A673 (cell line): ENCODE results near the gene IGFBP5. TPM values are rescaled to one million over a fixed set of nuclear protein-coding genes. Genes with fewer than 3 reads are reported as not detected.

ENCODE experiments used
- BruUV-seq: library from RNA; stranded (reverse); fragments of 400-500 nt; replicated peaks from 2 replicates; lab custom pipeline; 2021; lab: Mats Ljungman, UMichigan
- CTCF ChIA-PET: fragments of 300-600 bp; sonication (Branson Sonifier 250); formaldehyde crosslinking; loops from one replicate; lab custom pipeline; 2022; ENCODE audit warnings: antibody characterized with exemption; lab: Charles Lee
- POLR2A ChIA-PET: fragments of 300-600 bp; sonication (Branson Sonifier 250); formaldehyde crosslinking; loops from one replicate; lab custom pipeline; 2022; ENCODE audit warnings: antibody characterized with exemption; ENCODE audit not compliant: low non-redundant PET; lab: Charles Lee
- DNase-seq: peaks from one replicate; pipeline ENCODE4 v3.0.0-alpha.2; 2015; ENCODE audit warnings: low spot score
- H3K27ac ChIP-seq: fragments of 200-600 bp; sonication (generic); 2 replicates; pipeline ENCODE4 v1.5.1; 2016; ENCODE audit warnings: mixed run types, low read depth, mild to moderate bottlenecking, mixed read lengths, antibody characterized with exemption, low read length; ENCODE audit not compliant: poor library complexity, severe bottlenecking
- H3K27me3 ChIP-seq: fragments of 200-600 bp; sonication (generic); replicated peaks from 2 replicates; pipeline ENCODE4 v1.6.1; 2017; ENCODE audit warnings: mixed run types, low read depth, mild to moderate bottlenecking, mixed read lengths, antibody characterized with exemption, low read length; ENCODE audit not compliant: insufficient read depth, poor library complexity
- H3K36me3 ChIP-seq: fragments of 200-600 bp; sonication (generic); 2 replicates; pipeline ENCODE4 v1.6.1; 2016; ENCODE audit warnings: mixed run types, mild to moderate bottlenecking, mixed read lengths, antibody characterized with exemption, low read length; ENCODE audit not compliant: insufficient read depth, poor library complexity, severe bottlenecking
- H3K4me1 ChIP-seq: fragments of 200-600 bp; sonication (generic); 2 replicates; pipeline ENCODE4 v1.6.1; 2017; ENCODE audit warnings: mixed run types, mild to moderate bottlenecking, mixed read lengths, antibody characterized with exemption, low read length; ENCODE audit not compliant: insufficient read depth, poor library complexity, severe bottlenecking
- H3K4me3 ChIP-seq: fragments of 200-600 bp; sonication (generic); 2 replicates; pipeline ENCODE4 v1.5.1; 2016; ENCODE audit warnings: low read depth, mixed run types, mild to moderate bottlenecking, mixed read lengths, low read length; ENCODE audit not compliant: poor library complexity, severe bottlenecking
- H3K9me3 ChIP-seq: fragments of 200-600 bp; sonication (generic); 2 replicates; pipeline ENCODE4 v1.6.1; 2016; ENCODE audit warnings: mixed run types, low read depth, mild to moderate bottlenecking, mixed read lengths, antibody characterized with exemption, low read length; ENCODE audit not compliant: poor library complexity, severe bottlenecking
- EZH2 ChIP-seq: fragments of 200-600 bp; sonication (generic); IDR thresholded peaks from 2 replicates; pipeline ENCODE4 v1.6.1; 2017; ENCODE audit warnings: borderline replicate concordance, low read depth, mild to moderate bottlenecking, mixed read lengths, antibody characterized with exemption, low read length; ENCODE audit not compliant: poor library complexity, severe bottlenecking
- intact Hi-C: fragments of 100-400 bp; cut with micrococcal nuclease; formaldehyde crosslinking; loops from one replicate; pipeline ENCODE4 v1.10.0; 2022; ENCODE audit not compliant: unreplicated experiment
- total RNA-seq: library from RNA; stranded (reverse); gene quantifications from 2 replicates; pipeline ENCODE4 v1.2.3, GENCODE V29; 2021
- TF ChIP-seq, protein P1 (sequence below): fragments of 300-800, 200-600 bp; sonication (generic); conservative IDR thresholded peaks from 2 replicates; pipeline ENCODE4 v1.5.1; 2017; ENCODE audit warnings: low read depth, mild to moderate bottlenecking, antibody characterized with exemption, low read length, moderate library complexity, mixed read lengths

IGFBP5 gene
- total RNA-seq, 1 experiment from 2014 or later, result 5.4 TPM

DNA sequence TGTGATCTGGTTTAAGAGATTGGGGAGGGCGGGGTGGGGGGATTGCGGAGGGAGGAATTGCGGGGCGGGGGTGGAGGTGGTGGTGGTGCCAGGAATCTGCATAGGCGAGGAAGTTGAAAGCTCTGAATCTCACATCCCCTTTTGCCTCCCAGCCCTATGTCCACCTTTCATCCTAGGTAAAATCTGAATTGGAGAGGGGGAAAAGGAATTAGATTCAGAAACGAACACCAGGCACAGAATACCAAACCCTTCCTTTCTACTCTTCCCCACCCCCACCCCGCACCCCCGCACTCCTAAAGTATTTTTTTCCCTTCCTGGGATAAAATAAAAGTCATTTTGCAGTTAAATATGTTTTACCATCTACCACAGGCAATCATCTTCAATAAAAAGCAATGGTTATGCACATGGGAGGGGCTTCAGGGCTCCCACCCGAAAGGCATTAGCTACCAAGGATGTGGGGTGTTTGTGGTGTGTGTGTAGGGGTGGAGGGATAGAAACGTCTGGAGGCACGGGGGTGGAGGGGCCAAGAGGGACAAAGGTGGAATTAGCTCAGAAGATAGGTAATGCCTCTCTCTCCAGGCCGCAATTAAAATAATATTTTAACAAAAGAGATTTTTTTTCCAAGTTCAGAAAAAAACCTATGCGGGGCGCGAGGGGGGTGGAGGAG is 1.8 kb downstream of the IGFBP5 start:
- no TSS peak for BruUV-seq
- TF ChIP-seq EZH2, result no peak
- TF ChIP-seq, protein P1, sequence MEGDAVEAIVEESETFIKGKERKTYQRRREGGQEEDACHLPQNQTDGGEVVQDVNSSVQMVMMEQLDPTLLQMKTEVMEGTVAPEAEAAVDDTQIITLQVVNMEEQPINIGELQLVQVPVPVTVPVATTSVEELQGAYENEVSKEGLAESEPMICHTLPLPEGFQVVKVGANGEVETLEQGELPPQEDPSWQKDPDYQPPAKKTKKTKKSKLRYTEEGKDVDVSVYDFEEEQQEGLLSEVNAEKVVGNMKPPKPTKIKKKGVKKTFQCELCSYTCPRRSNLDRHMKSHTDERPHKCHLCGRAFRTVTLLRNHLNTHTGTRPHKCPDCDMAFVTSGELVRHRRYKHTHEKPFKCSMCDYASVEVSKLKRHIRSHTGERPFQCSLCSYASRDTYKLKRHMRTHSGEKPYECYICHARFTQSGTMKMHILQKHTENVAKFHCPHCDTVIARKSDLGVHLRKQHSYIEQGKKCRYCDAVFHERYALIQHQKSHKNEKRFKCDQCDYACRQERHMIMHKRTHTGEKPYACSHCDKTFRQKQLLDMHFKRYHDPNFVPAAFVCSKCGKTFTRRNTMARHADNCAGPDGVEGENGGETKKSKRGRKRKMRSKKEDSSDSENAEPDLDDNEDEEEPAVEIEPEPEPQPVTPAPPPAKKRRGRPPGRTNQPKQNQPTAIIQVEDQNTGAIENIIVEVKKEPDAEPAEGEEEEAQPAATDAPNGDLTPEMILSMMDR, result no peak
- peak; percentile 33 for DNase-seq
- Histone ChIP-seq H3K4me1 (peaks cover 49% of the 10 kb centered on the region), H3K27me3 (no peaks in the 10 kb centered on the region), H3K4me3 (peak overlapping the region; percentile 62), H3K9me3 (no peaks in the 10 kb centered on the region), H3K36me3 (no peaks in the 10 kb centered on the region), H3K27ac (peak overlapping the region; percentile 58)
- ChIA-PET CTCF (interaction anchor here (0.6 to 1.8 kb wide), 4 partner anchors 11 to 817 kb away, joined by 3 to 23 read pairs (median 4); no protein-coding TSS in a partner anchor), POLR2A (interaction anchor here (0.5 to 1.0 kb wide), 7 partner anchors 9 to 1064 kb away, joined by 4 to 7 read pairs (median 6); no protein-coding TSS in a partner anchor)
- intact Hi-C loops, result loop anchor here (5.0 to 10.0 kb wide), 2 partner anchors 271 to 634 kb away; no protein-coding TSS in a partner anchor

DNA sequence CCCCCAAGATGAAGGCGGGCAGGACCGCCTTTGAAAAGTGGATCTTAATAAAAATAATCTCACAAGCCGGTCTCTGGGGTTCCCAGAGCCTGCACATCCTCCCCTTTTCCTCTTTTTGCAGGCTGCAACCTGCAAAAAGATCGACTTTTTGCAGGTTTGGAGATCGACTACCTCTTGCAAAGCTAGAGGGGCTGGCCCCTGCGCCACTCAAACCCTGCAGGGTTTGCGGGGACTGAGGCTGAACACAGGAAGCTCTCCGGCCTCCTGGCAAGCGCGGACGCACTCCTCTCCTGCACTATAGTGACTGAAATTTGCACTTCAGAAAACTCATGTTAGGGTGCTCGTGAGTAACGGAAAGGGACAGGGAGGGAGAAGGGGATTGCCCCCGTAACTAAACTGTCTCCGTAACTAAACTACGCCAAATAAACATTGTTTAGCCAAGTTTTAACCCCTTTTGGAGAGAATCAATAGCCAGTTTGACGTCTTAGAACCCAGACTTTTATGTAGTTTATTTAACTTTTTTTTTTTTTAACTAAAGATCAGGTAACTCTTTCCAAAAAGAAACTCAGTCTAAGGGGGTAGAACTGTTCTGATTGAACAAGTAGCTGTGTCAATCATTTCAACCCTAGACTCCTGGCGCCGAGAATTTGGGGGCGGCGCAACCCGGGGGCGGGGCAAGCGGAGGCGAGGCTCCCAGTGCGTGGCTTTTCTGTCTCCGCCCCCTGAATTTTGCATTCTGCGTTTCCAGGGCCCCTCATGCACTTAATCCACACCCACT is 2.5 kb downstream of the IGFBP5 start:
- CTCF ChIA-PET, result interaction anchor here (0.7 to 1.8 kb wide), 2 partner anchors 10 to 1008 kb away, joined by 9 to 23 read pairs; no protein-coding TSS in a partner anchor
- Histone ChIP-seq H3K4me3 (peak overlapping the region; percentile 62), H3K4me1 (peaks cover 42% of the 10 kb centered on the region), H3K27ac (peak overlapping the region; percentile 70), H3K27me3 (no peaks in the 10 kb centered on the region), H3K9me3 (no peaks in the 10 kb centered on the region), H3K36me3 (no peaks in the 10 kb centered on the region)
- TF ChIP-seq, protein P1, result no peak
- TF ChIP-seq EZH2, result no peak
- peak; percentile 95 for DNase-seq
- no TSS peak for BruUV-seq
- intact Hi-C loops, result loop anchor here (5.0 to 10.0 kb wide), 2 partner anchors 272 to 634 kb away; no protein-coding TSS in a partner anchor
- POLR2A ChIA-PET, result interaction anchor here (0.5 to 1.0 kb wide), 5 partner anchors 8 to 1065 kb away, joined by 4 to 7 read pairs (median 7); no protein-coding TSS in a partner anchor
